GM10248 (cell line): ENCODE results near the gene PMPCA.
A peak's percentile ranks its signal among the peaks of the same experiment; 100 is the strongest.

Experiments
- CTCF ChIA-PET: fragments of 300-600 bp; sonication (Branson Sonifier 250); formaldehyde crosslinking; extraction: SDS; loops from one replicate; lab custom pipeline; 2021; ENCODE audit warnings: antibody characterized with exemption; lab: Yijun Ruan, JAX
- POLR2A ChIA-PET: fragments of 350-650 bp; sonication (Branson Sonifier 250); formaldehyde crosslinking; extraction: SDS; loops from one replicate; lab custom pipeline; 2020; ENCODE audit warnings: antibody characterized with exemption; lab: Yijun Ruan, JAX
- DNase-seq: peaks from one replicate; pipeline ENCODE4 v3.0.0; 2012; ENCODE audit errors: extremely low spot score
- CTCF ChIP-seq: IDR thresholded peaks from 2 replicates; pipeline ENCODE4 v1.5.1; 2012; ENCODE audit warnings: mild to moderate bottlenecking, low read depth; ENCODE audit errors: extremely low read depth, missing control alignments, control extremely low read depth

Gene PMPCA

GRCh38 chr9:136400038-136400834 lies 10.2 kb upstream of the PMPCA start, which contains the start of gene SNAPC4:
TSS of gene SNAPC4 (minus strand) at chr9:136400170. CDS start at chr9:136398428, 1,742 bp downstream.
- DNase-seq, result peak; percentile 97
- POLR2A ChIA-PET, result no interaction called here
- peak; percentile 94 for TF ChIP-seq CTCF
- CTCF ChIA-PET, result interaction anchor here (0.8 to 3.6 kb wide), 10 partner anchors 9 to 520 kb away, joined by 3 to 23 read pairs (median 4); partner anchors contain the start of gene DNLZ

GRCh38 chr9:136401173-136401922 lies 9.1 kb upstream of the PMPCA start:
- DNase-seq, result no peak

GRCh38 chr9:136402067-136402466 lies 8.4 kb upstream of the PMPCA start:
- no peak for TF ChIP-seq CTCF
- DNase-seq, result no peak
- POLR2A ChIA-PET, result no interaction called here
- CTCF ChIA-PET, result interaction anchor here (1.2 to 3.6 kb wide), 9 partner anchors 7 to 232 kb away, joined by 3 to 23 read pairs (median 5); partner anchors contain the start of gene DNLZ

More at GRCh38 chr9:136401173-136401922, 9.1 kb upstream of the PMPCA start:
- no peak for TF ChIP-seq CTCF
- ChIA-PET POLR2A (no interaction called here), CTCF (interaction anchor here (0.8 to 3.6 kb wide), 12 partner anchors 8 to 519 kb away, joined by 3 to 23 read pairs (median 5); partner anchors contain the start of gene DNLZ)

GRCh38 chr9:136403538-136403914 lies 6.9 kb upstream of the PMPCA start:
- DNase-seq, result peak; percentile 82
- CTCF ChIA-PET, result interaction anchor here (1.1 to 3.6 kb wide), 5 partner anchors 14 to 63 kb away, joined by 3 to 23 read pairs (median 6); partner anchors contain the start of gene DNLZ
- POLR2A ChIA-PET, result interaction anchor here (1.7 kb wide), 1 partner anchor 40 kb away, joined by 6 read pairs; the partner anchor contains the start of gene DNLZ
- TF ChIP-seq CTCF, result no peak

GRCh38 chr9:136403915-136404800 lies 6.3 kb upstream of the PMPCA start:
- no peak for TF ChIP-seq CTCF
- DNase-seq, result peak; percentile 73
- ChIA-PET POLR2A (interaction anchor here (1.7 kb wide), 1 partner anchor 41 kb away, joined by 6 read pairs; the partner anchor contains the start of gene DNLZ), CTCF (interaction anchor here (1.1 to 3.6 kb wide), 3 partner anchors 38 to 50 kb away, joined by 3 to 23 read pairs (median 6); partner anchors contain the start of gene DNLZ)
